ENCODE data around the gene LIN28A.

LIN28A gene

GRCh38 chr1:26459148-26459547, 48.5 kb downstream of the LIN28A start:
- Histone ChIP-seq H3K36me3 (ENCODE audit: control insufficient read depth in 1 of 2, insufficient read depth in 2 of 2, low read depth in 1 of 2, low read length in 2 of 2) (peaks cover 18 to 91% of the 10 kb centered on the region in 2 experiments), H3K4me3 (ENCODE audit: insufficient read depth in 1 of 2, low read depth in 1 of 2, low read length in 2 of 2) (no peak overlapping the region), H2BK12ac (ENCODE audit: low read length in 2 of 2) (no peak overlapping the region), H3K27ac (ENCODE audit: low read length, poor library complexity, severe bottlenecking) (no peak overlapping the region), H3K4me1 (ENCODE audit: control insufficient read depth, insufficient read depth, low read depth, low read length) (no peaks in the 10 kb centered on the region), H4K8ac (ENCODE audit: low read length) (no peak overlapping the region), H3K9me3 (ENCODE audit: control insufficient read depth, low read length) (no peaks in the 10 kb centered on the region), H3K23ac (ENCODE audit: low read length in 2 of 2) (no peak overlapping the region), H3K18ac (ENCODE audit: low read depth in 1 of 2, low read length in 2 of 2) (no peak overlapping the region), H3K4me2 (ENCODE audit: low read length, poor library complexity, severe bottlenecking) (no peak overlapping the region), H2AFZ (ENCODE audit: low read depth, low read length) (no peak overlapping the region), H3K4ac (ENCODE audit: low read depth in 1 of 2, low read length in 2 of 2) (no peak overlapping the region), H3K9ac (ENCODE audit: low read length) (no peak overlapping the region), H2BK5ac (ENCODE audit: low read depth, low read length, poor library complexity, severe bottlenecking) (no peak overlapping the region), H3K27me3 (ENCODE audit: control insufficient read depth in 1 of 2, insufficient read depth in 1 of 2, low read length in 2 of 2) (no peaks in the 10 kb centered on the region), H4K91ac (ENCODE audit: low read length) (no peak overlapping the region), H2AK5ac (ENCODE audit: low read length, severe bottlenecking) (no peak overlapping the region), H2BK120ac (ENCODE audit: low read depth, low read length) (no peak overlapping the region), H3K14ac (ENCODE audit: low read length in 2 of 2) (no peak overlapping the region), H2BK15ac (ENCODE audit: low read depth, poor library complexity, severe bottlenecking) (no peak overlapping the region), H3K79me1 (replicated peaks; ENCODE audit: low read length, poor library complexity, severe bottlenecking) (peaks cover 5% of the 10 kb centered on the region)
- no CpG with 5 or more reads among the region's 1 CpG for WGBS
- DNase-seq, result no peak

- Histone ChIP-seq H3K27me3 (ENCODE audit: control insufficient read depth in 1 of 2, insufficient read depth in 1 of 2, low read length in 2 of 2) (no peaks in the 10 kb centered on the region), H2BK120ac (ENCODE audit: low read depth, low read length) (no peak overlapping the region), H3K4me2 (ENCODE audit: low read length, poor library complexity, severe bottlenecking) (no peak overlapping the region), H3K4ac (ENCODE audit: low read depth in 1 of 2, low read length in 2 of 2) (no peak overlapping the region), H4K8ac (ENCODE audit: low read length) (no peak overlapping the region), H3K23ac (ENCODE audit: low read length in 2 of 2) (no peak overlapping the region), H3K4me1 (ENCODE audit: control insufficient read depth, insufficient read depth, low read depth, low read length) (no peaks in the 10 kb centered on the region), H2BK5ac (ENCODE audit: low read depth, low read length, poor library complexity, severe bottlenecking) (no peak overlapping the region), H3K27ac (ENCODE audit: low read length, poor library complexity, severe bottlenecking) (no peak overlapping the region), H2BK15ac (ENCODE audit: low read depth, poor library complexity, severe bottlenecking) (no peak overlapping the region), H3K9ac (ENCODE audit: low read length) (no peak overlapping the region), H2BK12ac (ENCODE audit: low read length in 2 of 2) (no peak overlapping the region), H3K79me1 (replicated peaks; ENCODE audit: low read length, poor library complexity, severe bottlenecking) (peaks cover 5% of the 10 kb centered on the region), H2AFZ (ENCODE audit: low read depth, low read length) (no peak overlapping the region), H3K9me3 (ENCODE audit: control insufficient read depth, low read length) (no peaks in the 10 kb centered on the region), H3K18ac (ENCODE audit: low read depth in 1 of 2, low read length in 2 of 2) (no peak overlapping the region), H4K91ac (ENCODE audit: low read length) (no peak overlapping the region), H2AK5ac (ENCODE audit: low read length, severe bottlenecking) (no peak overlapping the region), H3K36me3 (ENCODE audit: control insufficient read depth in 1 of 2, insufficient read depth in 2 of 2, low read depth in 1 of 2, low read length in 2 of 2) (peaks cover 22 to 91% of the 10 kb centered on the region in 2 experiments), H3K4me3 (ENCODE audit: insufficient read depth in 1 of 2, low read depth in 1 of 2, low read length in 2 of 2) (no peak overlapping the region), H3K14ac (ENCODE audit: low read length in 2 of 2) (no peak overlapping the region)
- no peak for DNase-seq
- WGBS, result 86% methylated on average over 3 of the region's 3 CpGs
These were observed 49.0 kb downstream of the LIN28A start for GRCh38 chr1:26459573-26460031.

GRCh38 chr1:26468911-26469310, 58.3 kb downstream of the LIN28A start:
- no peak overlapping the region for H2BK15ac ChIP-seq (ENCODE audit: low read depth, poor library complexity, severe bottlenecking)
- H3K27ac ChIP-seq (ENCODE audit: low read length, poor library complexity, severe bottlenecking), result no peak overlapping the region
- no peak overlapping the region for H3K4me3 ChIP-seq (ENCODE audit: insufficient read depth in 1 of 2, low read depth in 1 of 2, low read length in 2 of 2)
- H3K9ac ChIP-seq (ENCODE audit: low read length), result no peak overlapping the region
- no peak overlapping the region for H2BK12ac ChIP-seq (ENCODE audit: low read length in 2 of 2)
- peaks cover 18% of the 10 kb centered on the region for H3K79me1 ChIP-seq (replicated peaks; ENCODE audit: low read length, poor library complexity, severe bottlenecking)
- no peak overlapping the region for H3K23ac ChIP-seq (ENCODE audit: low read length in 2 of 2)
- no peak overlapping the region for H3K14ac ChIP-seq (ENCODE audit: low read length in 2 of 2)
- H3K9me3 ChIP-seq (ENCODE audit: control insufficient read depth, low read length), result no peaks in the 10 kb centered on the region
- no peak for DNase-seq
- H3K18ac ChIP-seq (ENCODE audit: low read depth in 1 of 2, low read length in 2 of 2), result no peak overlapping the region
- no peak overlapping the region for H4K8ac ChIP-seq (ENCODE audit: low read length)
- H3K4me1 ChIP-seq (ENCODE audit: control insufficient read depth, insufficient read depth, low read depth, low read length), result peaks cover 14% of the 10 kb centered on the region
- 98% methylated on average over 10 of the region's 10 CpGs for WGBS
- H4K91ac ChIP-seq (ENCODE audit: low read length), result no peak overlapping the region
- H2AFZ ChIP-seq (ENCODE audit: low read depth, low read length), result no peak overlapping the region
- no peak overlapping the region for H2AK5ac ChIP-seq (ENCODE audit: low read length, severe bottlenecking)
- peaks cover 41 to 60% of the 10 kb centered on the region in 2 experiments for H3K36me3 ChIP-seq (ENCODE audit: control insufficient read depth in 1 of 2, insufficient read depth in 2 of 2, low read depth in 1 of 2, low read length in 2 of 2)
- no peak overlapping the region for H3K4ac ChIP-seq (ENCODE audit: low read depth in 1 of 2, low read length in 2 of 2)
- H2BK5ac ChIP-seq (ENCODE audit: low read depth, low read length, poor library complexity, severe bottlenecking), result no peak overlapping the region
- no peaks in the 10 kb centered on the region for H3K27me3 ChIP-seq (ENCODE audit: control insufficient read depth in 1 of 2, insufficient read depth in 1 of 2, low read length in 2 of 2)
- no peak overlapping the region for H2BK120ac ChIP-seq (ENCODE audit: low read depth, low read length)
- no peak overlapping the region for H3K4me2 ChIP-seq (ENCODE audit: low read length, poor library complexity, severe bottlenecking)

GRCh38 chr1:26469558-26469957, 58.9 kb downstream of the LIN28A start:
- Histone ChIP-seq H2BK120ac (ENCODE audit: low read depth, low read length) (no peak overlapping the region), H3K14ac (ENCODE audit: low read length in 2 of 2) (no peak overlapping the region), H3K4ac (ENCODE audit: low read depth in 1 of 2, low read length in 2 of 2) (no peak overlapping the region), H3K36me3 (ENCODE audit: control insufficient read depth in 1 of 2, insufficient read depth in 2 of 2, low read depth in 1 of 2, low read length in 2 of 2) (peaks cover 38 to 61% of the 10 kb centered on the region in 2 experiments), H3K18ac (ENCODE audit: low read depth in 1 of 2, low read length in 2 of 2) (no peak overlapping the region), H3K4me2 (ENCODE audit: low read length, poor library complexity, severe bottlenecking) (no peak overlapping the region), H2AFZ (ENCODE audit: low read depth, low read length) (no peak overlapping the region), H2AK5ac (ENCODE audit: low read length, severe bottlenecking) (no peak overlapping the region), H3K27ac (ENCODE audit: low read length, poor library complexity, severe bottlenecking) (no peak overlapping the region), H3K4me3 (ENCODE audit: insufficient read depth in 1 of 2, low read depth in 1 of 2, low read length in 2 of 2) (no peak overlapping the region), H3K9me3 (ENCODE audit: control insufficient read depth, low read length) (no peaks in the 10 kb centered on the region), H3K79me1 (replicated peaks; ENCODE audit: low read length, poor library complexity, severe bottlenecking) (peaks cover 18% of the 10 kb centered on the region), H2BK15ac (ENCODE audit: low read depth, poor library complexity, severe bottlenecking) (no peak overlapping the region), H3K27me3 (ENCODE audit: control insufficient read depth in 1 of 2, insufficient read depth in 1 of 2, low read length in 2 of 2) (no peaks in the 10 kb centered on the region), H2BK5ac (ENCODE audit: low read depth, low read length, poor library complexity, severe bottlenecking) (no peak overlapping the region), H2BK12ac (ENCODE audit: low read length in 2 of 2) (no peak overlapping the region), H3K4me1 (ENCODE audit: control insufficient read depth, insufficient read depth, low read depth, low read length) (peaks cover 14% of the 10 kb centered on the region), H3K9ac (ENCODE audit: low read length) (no peak overlapping the region), H4K91ac (ENCODE audit: low read length) (no peak overlapping the region), H4K8ac (ENCODE audit: low read length) (no peak overlapping the region), H3K23ac (ENCODE audit: low read length in 2 of 2) (no peak overlapping the region)
- WGBS, result 97% methylated on average over 5 of the region's 5 CpGs
- DNase-seq, result no peak
